Endothelial cell of umbilical vein (primary cell): ENCODE data around the gene CTU2. TPM values are rescaled to one million over a fixed set of nuclear protein-coding genes. Genes with fewer than 3 reads are reported as not detected.

ENCODE experiments used
- BruUV-seq: library from RNA; stranded (reverse); fragments of 400-500 nt; replicated peaks from 2 replicates; lab custom pipeline; 2021; lab: Mats Ljungman, UMichigan
- CTCF ChIA-PET: fragments of 300-600, 350-600 bp; sonication (Branson Sonifier 250); formaldehyde crosslinking; loops from one replicate; lab custom pipeline; 2021; ENCODE audit warnings: antibody characterized with exemption, inconsistent platforms; lab: Charles Lee
- POLR2A ChIA-PET: fragments of 300-600, 350-600 bp; sonication (Branson Sonifier 250); formaldehyde crosslinking; loops from one replicate; lab custom pipeline; 2021; ENCODE audit warnings: antibody characterized with exemption, inconsistent platforms; lab: Charles Lee
- DNase-seq: peaks from one replicate; pipeline ENCODE4 v3.0.0-alpha.2; 2011; ENCODE audit warnings: low read depth, low spot score
- FAIRE-seq: peaks from 2 replicates; lab custom pipeline; 2011; peaks lifted over from hg19 to GRCh38; lab: Jason Lieb, UNC
- H2AFZ ChIP-seq: 2 replicates; pipeline ENCODE4 v1.6.0; 2012; ENCODE audit warnings: low read depth, low read length, control low read depth, inconsistent platforms
- H3K27ac ChIP-seq: 2 replicates; pipeline ENCODE4 v1.5.1; 2011; ENCODE audit warnings: low read depth, mild to moderate bottlenecking, control low read depth, low read length, moderate library complexity; ENCODE audit not compliant: insufficient read depth
- H3K27me3 ChIP-seq, 2 experiments: 2 replicates each; pipeline versions ENCODE4 v1.6.0 to v1.6.1; 2011; ENCODE audit warnings: low read length in 2 of 2, mixed read lengths in 1 of 2; ENCODE audit not compliant: control insufficient read depth in 2 of 2, insufficient read depth in 2 of 2
- H3K36me3 ChIP-seq, 2 experiments: 2 replicates in 1 of 2; 3 replicates in 1 of 2; pipeline ENCODE4 v1.5.1; 2011; ENCODE audit warnings: low read length in 2 of 2, mild to moderate bottlenecking in 1 of 2, moderate library complexity in 1 of 2; ENCODE audit not compliant: control insufficient read depth in 2 of 2, insufficient read depth in 2 of 2; ENCODE audit errors: extremely low read depth in 1 of 2
- H3K4me1 ChIP-seq: 3 replicates; pipeline ENCODE4 v1.5.1; 2011; ENCODE audit warnings: mild to moderate bottlenecking, low read length; ENCODE audit not compliant: control insufficient read depth, insufficient read depth; ENCODE audit errors: extremely low read depth
- H3K4me2 ChIP-seq: 2 replicates; pipeline ENCODE4 v1.6.1; 2011; ENCODE audit warnings: low read length, control low read depth, mixed read lengths; ENCODE audit not compliant: insufficient read depth
- H3K4me3 ChIP-seq, 3 experiments: fragments of 200-600 bp in 1 of 3; sonication (generic), shearing (Covaris generic) in 1 of 3; replicated peaks in 1 of 3; 2 replicates each; pipeline ENCODE4 v1.5.1; 2011 to 2016; ENCODE audit warnings: control low read depth in 3 of 3, low read length in 3 of 3, mild to moderate bottlenecking in 2 of 3, inconsistent platforms in 1 of 3, low read depth in 1 of 3, moderate library complexity in 1 of 3; ENCODE audit not compliant: insufficient read depth in 1 of 3
- H3K79me2 ChIP-seq: 2 replicates; pipeline ENCODE4 v1.6.0; 2012; ENCODE audit warnings: low read length, inconsistent platforms; ENCODE audit not compliant: control insufficient read depth, insufficient read depth
- H3K9ac ChIP-seq: replicated peaks from 2 replicates; pipeline ENCODE3; 2011; ENCODE audit warnings: low read length, control low read depth; ENCODE audit not compliant: insufficient read depth; ENCODE audit errors: extremely low read depth
- H3K9me1 ChIP-seq: replicated peaks from 3 replicates; pipeline ENCODE4 v1.6.0; 2011; ENCODE audit warnings: mild to moderate bottlenecking, low read length; ENCODE audit not compliant: control insufficient read depth, insufficient read depth; ENCODE audit errors: extremely low read depth
- H3K9me3 ChIP-seq: replicated peaks from 2 replicates; pipeline ENCODE4 v1.5.1; 2012; ENCODE audit warnings: low read length, inconsistent platforms; ENCODE audit not compliant: control insufficient read depth, insufficient read depth
- H4K20me1 ChIP-seq: replicated peaks from 2 replicates; pipeline ENCODE3; 2011; ENCODE audit warnings: mild to moderate bottlenecking, low read length; ENCODE audit not compliant: control insufficient read depth, insufficient read depth; ENCODE audit errors: extremely low read depth
- CTCF ChIP-seq, 2 donors: IDR thresholded peaks; 1 replicate in 1 of 2; 2 replicates in 1 of 2; pipeline ENCODE4 v1.5.1; 2011; ENCODE audit warnings: low read length in 2 of 2, mild to moderate bottlenecking in 2 of 2, moderate library complexity in 2 of 2, control low read depth in 1 of 2, inconsistent platforms in 1 of 2, low read depth in 1 of 2; ENCODE audit not compliant: insufficient read depth in 1 of 2; ENCODE audit errors: extremely low read depth in 1 of 2
- FOS ChIP-seq: IDR thresholded peaks from 2 replicates; pipeline ENCODE4 v1.6.1; 2011; ENCODE audit warnings: mild to moderate bottlenecking, low read length, moderate library complexity, borderline replicate concordance; ENCODE audit not compliant: insufficient read depth
- GATA2 ChIP-seq: IDR thresholded peaks from 2 replicates; pipeline ENCODE4 v1.7.0; 2011; ENCODE audit warnings: low read depth, mild to moderate bottlenecking, moderate library complexity, mixed read lengths, low read length; ENCODE audit not compliant: insufficient read length, insufficient read depth
- MAX ChIP-seq: IDR thresholded peaks from 2 replicates; pipeline ENCODE4 v1.6.1; 2011; ENCODE audit not compliant: insufficient read depth, insufficient read length
- MYC ChIP-seq: IDR thresholded peaks from one replicate; pipeline ENCODE4 v1.6.1; 2011; ENCODE audit warnings: mild to moderate bottlenecking, low read depth, low read length
- dilution Hi-C: fragments of 300-500 bp; cut with MboI; formaldehyde crosslinking; loops from one replicate; pipeline ENCODE4 v1.15.0; 2019; ENCODE audit warnings: low sequenced_read_pairs; ENCODE audit not compliant: extremely low pct_ligation_motif_present
- intact Hi-C: fragments of 100-400 bp; cut with micrococcal nuclease; formaldehyde crosslinking; loops from one replicate; pipeline ENCODE4 v1.10.0; 2022
- polyA plus RNA-seq, 4 experiments: library from polyadenylated mRNA; depleted of rRNA in 3 of 4; stranded (reverse) in 3 of 4; unstranded in 1 of 4; fragments of >200 nt; gene quantifications; 2 replicates each; pipeline versions ENCODE4 v1.2.1 to v1.2.3, GENCODE V29; 2011 to 2012; ENCODE audit warnings: missing spikeins in 1 of 4
- total RNA-seq: library from RNA; stranded (reverse); gene quantifications from 2 replicates; pipeline ENCODE4 v1.2.3, GENCODE V29; 2021

Gene CTU2
- total and polyA plus RNA-seq, 2 donors (not counting 3 experiments of a cell fraction or from before 2014, with no cell fraction given), result 26.1 to 33.7 TPM

DNA sequence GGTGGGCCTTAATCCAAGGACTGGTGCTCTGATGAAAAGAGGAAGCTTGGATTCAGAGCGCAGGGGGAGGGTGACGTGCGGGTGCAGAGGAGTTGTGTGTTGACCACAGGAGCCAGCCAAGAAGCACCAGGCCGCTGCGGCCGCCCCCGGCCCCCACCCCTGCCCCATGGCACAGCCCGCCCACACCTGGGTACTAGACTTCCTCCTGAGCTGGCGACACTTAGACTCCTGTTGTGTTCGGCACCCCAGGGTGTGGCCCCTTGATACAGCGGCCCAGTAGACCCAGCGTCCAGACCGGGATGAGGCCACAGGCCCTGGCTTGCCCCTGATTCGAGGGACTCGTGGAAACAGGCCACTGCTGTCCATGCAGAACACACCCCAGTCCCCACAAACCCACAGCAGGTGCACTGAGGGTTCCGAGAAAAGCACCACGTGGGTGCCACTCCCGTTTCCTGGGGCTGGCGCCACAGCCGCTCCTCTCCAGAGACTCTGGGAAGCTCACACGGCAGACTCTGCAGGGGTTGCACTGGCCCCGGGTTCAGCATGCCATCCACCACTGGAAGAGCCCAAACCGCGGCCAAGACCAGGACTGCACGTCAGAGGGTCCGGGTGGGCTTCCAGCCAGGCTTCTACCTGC is 14.3 kb upstream of the CTU2 start:
- dilution Hi-C loops, result no loop called here
- FAIRE-seq, result no peak
- no TSS peak for BruUV-seq

More for the DNA sequence above, 14.3 kb upstream of the CTU2 start:
- H3K9me1 ChIP-seq, result no peaks in the 10 kb centered on the region
- ChIA-PET CTCF (no interaction called here), POLR2A (no interaction called here)
- TF ChIP-seq FOS (no peak), CTCF (IDR thresholded peaks at IDR 0.05; ENCODE audit: extremely low read depth in 1 of 2, insufficient read depth in 1 of 2, low read depth in 1 of 2, low read length in 2 of 2) (no peak), MYC (no peak), GATA2 (no peak), MAX (no peak)
- no peak overlapping the region for H3K4me2 ChIP-seq
- H3K9ac ChIP-seq, result no peak overlapping the region
- H3K79me2 ChIP-seq, result no peaks in the 10 kb centered on the region
- H3K4me1 ChIP-seq, result no peaks in the 10 kb centered on the region
- no peak overlapping the region for H3K4me3 ChIP-seq
- peaks cover 0 to 2% of the 10 kb centered on the region in 2 experiments for H3K27me3 ChIP-seq
- intact Hi-C loops, result no loop called here
- no peak for DNase-seq
- no peaks in the 10 kb centered on the region for H3K9me3 ChIP-seq
- H3K27ac ChIP-seq, result no peak overlapping the region
- no peaks in the 10 kb centered on the region for H4K20me1 ChIP-seq
- H2AFZ ChIP-seq, result no peak overlapping the region
- H3K36me3 ChIP-seq, result no peaks in the 10 kb centered on the region
